Neutrophil (primary cell): ENCODE data around the gene ABCA1.

Experiments
- H3K27ac ChIP-seq: fragments of 200-600 bp; sonication (generic); 2 replicates; pipeline ENCODE4 v1.5.1; 2016; ENCODE audit warnings: mild to moderate bottlenecking, moderate library complexity
- H3K27me3 ChIP-seq: fragments of 200-600 bp; sonication (generic); 2 replicates; pipeline ENCODE4 v1.6.0; 2016; ENCODE audit warnings: mild to moderate bottlenecking
- H3K36me3 ChIP-seq: fragments of 200-600 bp; sonication (generic); 2 replicates; pipeline ENCODE4 v1.5.1; 2017
- H3K4me1 ChIP-seq, 2 experiments: fragments of 200-600 bp in 1 of 2; sonication (generic) in 1 of 2; 1 replicate in 1 of 2; 2 replicates in 1 of 2; pipeline versions ENCODE4 v1.5.1 to v1.6.1; 2013 to 2016; ENCODE audit warnings: low read depth in 1 of 2, low read length in 1 of 2, mild to moderate bottlenecking in 1 of 2, moderate library complexity in 1 of 2; ENCODE audit not compliant: control insufficient read depth in 1 of 2, insufficient read depth in 1 of 2
- H3K4me3 ChIP-seq, 2 experiments: fragments of 200-600 bp in 1 of 2; sonication (generic) in 1 of 2; 1 replicate in 1 of 2; 2 replicates in 1 of 2; pipeline ENCODE4 v1.5.1; 2013 to 2016; ENCODE audit warnings: low read depth in 1 of 2, low read length in 1 of 2, mild to moderate bottlenecking in 1 of 2, moderate library complexity in 1 of 2
- H3K9me3 ChIP-seq: fragments of 200-600 bp; sonication (generic); 2 replicates; pipeline ENCODE4 v1.5.1; 2016
- CTCF ChIP-seq: fragments of 200-600 bp; sonication (generic); IDR thresholded peaks from 2 replicates; pipeline ENCODE4 v1.5.1; 2016; ENCODE audit warnings: antibody characterized with exemption

ABCA1 gene

GRCh38 chr9:104746798-104747197 lies 181.2 kb downstream of the ABCA1 start:
- H3K4me1 ChIP-seq, result peaks cover 18% of the 10 kb centered on the region in 2 experiments
- peak overlapping the region; percentile 90 for H3K27ac ChIP-seq
- no peaks in the 10 kb centered on the region for H3K27me3 ChIP-seq
- no peak for TF ChIP-seq CTCF
- no peaks in the 10 kb centered on the region for H3K9me3 ChIP-seq
- H3K4me3 ChIP-seq, result peak overlapping the region; percentile 91 to 94
- peaks cover 8% of the 10 kb centered on the region for H3K36me3 ChIP-seq

GRCh38 chr9:104746285-104746684 lies 181.7 kb downstream of the ABCA1 start:
- no peak overlapping the region for H3K27ac ChIP-seq
- TF ChIP-seq CTCF, result no peak
- H3K36me3 ChIP-seq, result peaks cover 2% of the 10 kb centered on the region

DNA sequence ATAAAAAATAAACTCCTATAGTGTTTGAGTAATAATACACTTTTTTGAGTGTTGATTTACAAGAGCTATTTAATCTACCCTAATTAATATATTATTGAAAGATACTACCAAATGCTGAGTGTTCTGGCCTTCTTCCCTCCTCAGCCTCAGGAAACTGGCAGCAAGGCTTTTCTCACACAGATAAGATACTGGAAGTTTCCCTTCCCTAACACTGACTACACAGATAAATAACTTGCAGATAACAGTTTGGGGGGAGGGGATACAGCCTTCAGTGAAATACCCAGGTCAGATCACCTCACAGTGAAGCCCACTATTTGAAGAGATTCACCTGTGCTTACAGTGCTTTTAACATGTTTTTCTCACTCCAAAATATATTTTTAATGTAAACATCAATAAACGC lies 182.1 kb downstream of the ABCA1 start:
- peaks cover 18% of the 10 kb centered on the region in 2 experiments for H3K4me1 ChIP-seq
- no peaks in the 10 kb centered on the region for H3K36me3 ChIP-seq
- H3K27me3 ChIP-seq, result no peaks in the 10 kb centered on the region
- H3K4me3 ChIP-seq, result no peak overlapping the region
- TF ChIP-seq CTCF, result no peak
- no peak overlapping the region for H3K27ac ChIP-seq
- H3K9me3 ChIP-seq, result no peaks in the 10 kb centered on the region

More at GRCh38 chr9:104746285-104746684, 181.7 kb downstream of the ABCA1 start:
- Histone ChIP-seq H3K4me1 (peaks cover 18% of the 10 kb centered on the region in 2 experiments), H3K4me3 (no peak overlapping the region), H3K9me3 (no peaks in the 10 kb centered on the region), H3K27me3 (no peaks in the 10 kb centered on the region)

DNA sequence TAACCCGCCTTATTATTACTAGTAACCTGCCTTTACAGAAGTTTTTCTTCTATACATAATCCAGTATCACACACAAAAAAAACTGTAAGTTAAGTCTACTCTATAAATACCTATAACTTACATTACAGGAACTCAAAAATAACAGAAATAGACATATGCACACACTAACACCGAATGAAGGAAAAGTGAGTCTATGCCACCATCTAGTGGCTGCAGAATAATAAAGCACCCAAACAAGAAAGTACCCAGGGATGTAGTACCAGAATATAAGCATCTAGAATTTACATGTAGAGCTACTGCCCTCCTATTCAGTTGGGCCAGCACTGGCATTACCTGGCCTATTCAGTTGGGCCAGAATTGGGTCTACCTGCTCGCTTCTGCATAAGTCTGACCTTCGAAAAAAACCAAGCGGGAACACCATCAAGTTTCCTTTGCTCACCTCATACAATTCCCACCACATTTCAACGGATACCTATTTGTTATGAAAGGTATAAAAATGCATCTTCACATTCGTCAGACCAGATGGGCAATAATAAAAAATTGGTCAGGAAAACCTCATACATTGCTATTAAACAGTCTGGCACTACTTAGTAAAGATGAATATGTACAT lies 184.5 kb downstream of the ABCA1 start:
- Histone ChIP-seq H3K36me3 (no peaks in the 10 kb centered on the region), H3K27me3 (no peaks in the 10 kb centered on the region), H3K27ac (no peak overlapping the region), H3K4me3 (no peak overlapping the region), H3K9me3 (no peaks in the 10 kb centered on the region), H3K4me1 (peaks cover 13 to 14% of the 10 kb centered on the region in 2 experiments)
- peak; percentile 69 for TF ChIP-seq CTCF

- TF ChIP-seq CTCF, result no peak
- no peak overlapping the region for H3K27ac ChIP-seq
- H3K36me3 ChIP-seq, result no peaks in the 10 kb centered on the region
- no peaks in the 10 kb centered on the region for H3K27me3 ChIP-seq
- no peaks in the 10 kb centered on the region for H3K9me3 ChIP-seq
- no peaks in the 10 kb centered on the region for H3K4me1 ChIP-seq
- H3K4me3 ChIP-seq, result no peak overlapping the region
Measured at GRCh38 chr9:104740621-104741020, 187.3 kb downstream of the ABCA1 start.
